Fibroblast of lung (primary cell): ENCODE measurements around the gene TM9SF4. TPM values are rescaled to one million over a fixed set of nuclear protein-coding genes. Genes with fewer than 3 reads are reported as not detected.

Source experiments
- DNase-seq, 2 donors: peaks; one replicate each; pipeline versions ENCODE4 v3.0.0 to v3.0.0-alpha.2; 2010; ENCODE audit warnings: low read depth in 2 of 2
- H2AFZ ChIP-seq: 2 replicates; pipeline ENCODE4 v1.5.1; 2012; ENCODE audit warnings: low read length, control low read depth, inconsistent platforms
- H3K27ac ChIP-seq: 2 replicates; pipeline ENCODE4 v1.5.1; 2011; ENCODE audit warnings: low read length, control low read depth; ENCODE audit not compliant: insufficient read depth
- H3K27me3 ChIP-seq: 2 replicates; pipeline ENCODE4 v1.5.1; 2011; ENCODE audit warnings: mild to moderate bottlenecking, low read length; ENCODE audit not compliant: control insufficient read depth, insufficient read depth
- H3K36me3 ChIP-seq: 2 replicates; pipeline ENCODE4 v1.5.1; 2011; ENCODE audit warnings: low read length; ENCODE audit not compliant: control insufficient read depth, insufficient read depth
- H3K4me1 ChIP-seq: 2 replicates; pipeline ENCODE4 v1.5.1; 2011; ENCODE audit warnings: low read length; ENCODE audit not compliant: control insufficient read depth, insufficient read depth; ENCODE audit errors: extremely low read depth
- H3K4me2 ChIP-seq: 2 replicates; pipeline ENCODE4 v1.5.1; 2011; ENCODE audit warnings: low read length, control low read depth; ENCODE audit not compliant: insufficient read depth; ENCODE audit errors: extremely low read depth
- H3K4me3 ChIP-seq, 4 experiments: fragments of 200-600 bp in 1 of 4; sonication (generic) in 1 of 4; replicated peaks in 1 of 4; 2 replicates each; pipeline ENCODE4 v1.5.1; 2011 to 2016; ENCODE audit warnings: low read length in 4 of 4, low read depth in 3 of 4, mild to moderate bottlenecking in 3 of 4, control low read depth in 2 of 4, inconsistent platforms in 1 of 4, mixed read lengths in 1 of 4; ENCODE audit not compliant: insufficient read depth in 1 of 4; ENCODE audit errors: control extremely low read depth in 1 of 4
- H3K79me2 ChIP-seq: 2 replicates; pipeline ENCODE4 v1.5.1; 2012; ENCODE audit warnings: mild to moderate bottlenecking, low read length, inconsistent platforms; ENCODE audit not compliant: control insufficient read depth, insufficient read depth
- H3K9ac ChIP-seq: 2 replicates; pipeline ENCODE4 v1.5.1; 2011; ENCODE audit warnings: mild to moderate bottlenecking, low read length, control low read depth; ENCODE audit not compliant: insufficient read depth
- H3K9me3 ChIP-seq: 2 replicates; pipeline ENCODE4 v1.5.1; 2012; ENCODE audit warnings: low read depth, low read length; ENCODE audit not compliant: control insufficient read depth, insufficient read depth
- H4K20me1 ChIP-seq: 2 replicates; pipeline ENCODE4 v1.5.1; 2011; ENCODE audit warnings: low read length; ENCODE audit not compliant: control insufficient read depth, insufficient read depth; ENCODE audit errors: extremely low read depth
- EZH2 ChIP-seq: IDR thresholded peaks from 2 replicates; pipeline ENCODE4 v1.5.1; 2012; ENCODE audit warnings: low read length, control low read depth, mild to moderate bottlenecking; ENCODE audit errors: missing control alignments
- polyA plus RNA-seq, 2 donors: library from polyadenylated mRNA; depleted of rRNA in 1 of 2; stranded (reverse) in 1 of 2; unstranded in 1 of 2; fragments of >200 nt; gene quantifications; 2 replicates each; pipeline ENCODE4 v1.2.1, GENCODE V29; 2011 to 2012; ENCODE audit warnings: missing spikeins in 1 of 2
- total RNA-seq: library from RNA; depleted of rRNA; stranded (reverse); fragments of >200 nt; gene quantifications from 2 replicates; pipeline ENCODE4 v1.2.1, GENCODE V29; 2014
- TF ChIP-seq, protein P1 (sequence below), 2 donors: IDR thresholded peaks in 1 of 2; conservative IDR thresholded peaks in 1 of 2; 1 replicate in 1 of 2; 2 replicates in 1 of 2; pipeline ENCODE4 v1.5.1; 2011 to 2012; ENCODE audit warnings: low read length in 2 of 2, control low read depth in 1 of 2, inconsistent platforms in 1 of 2, low read depth in 1 of 2, mild to moderate bottlenecking in 1 of 2

TM9SF4 gene
- total and polyA plus RNA-seq, 2 donors (not counting 1 experiment from before 2014, with no cell fraction given), result 33.5 to 71.3 TPM

DNA sequence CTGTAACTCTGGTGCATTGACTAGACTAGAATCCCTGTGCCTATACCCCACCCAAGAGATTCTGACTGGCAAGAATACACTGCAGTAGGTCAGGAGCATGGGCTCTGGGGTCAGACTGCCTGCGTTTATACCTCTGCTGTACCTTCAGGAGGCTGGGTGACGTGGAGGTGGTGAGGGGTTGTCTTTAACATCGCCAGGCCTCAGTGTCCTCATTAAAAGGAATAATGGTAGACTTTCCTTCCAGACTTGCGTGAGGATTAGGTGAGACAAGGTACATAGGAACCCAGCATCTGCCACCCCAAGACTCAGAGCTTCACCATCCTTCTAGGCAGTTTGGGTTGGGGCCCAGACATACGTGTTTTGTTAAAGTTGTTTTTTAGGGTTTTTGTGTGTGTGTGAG lies 44.3 kb downstream of the TM9SF4 start:
- H3K79me2 ChIP-seq, result no peaks in the 10 kb centered on the region
- no peak overlapping the region for H3K4me2 ChIP-seq
- H3K9me3 ChIP-seq, result no peaks in the 10 kb centered on the region
- no peak overlapping the region for H2AFZ ChIP-seq
- TF ChIP-seq EZH2, result no peak
- DNase-seq, result no peak
- peaks cover 5% of the 10 kb centered on the region for H3K4me1 ChIP-seq
- no peaks in the 10 kb centered on the region for H4K20me1 ChIP-seq
- no peaks in the 10 kb centered on the region for H3K27me3 ChIP-seq
- H3K9ac ChIP-seq, result no peak overlapping the region
- no peak overlapping the region for H3K4me3 ChIP-seq
- H3K36me3 ChIP-seq, result peaks cover 20% of the 10 kb centered on the region
- no peak overlapping the region for H3K27ac ChIP-seq

DNA sequence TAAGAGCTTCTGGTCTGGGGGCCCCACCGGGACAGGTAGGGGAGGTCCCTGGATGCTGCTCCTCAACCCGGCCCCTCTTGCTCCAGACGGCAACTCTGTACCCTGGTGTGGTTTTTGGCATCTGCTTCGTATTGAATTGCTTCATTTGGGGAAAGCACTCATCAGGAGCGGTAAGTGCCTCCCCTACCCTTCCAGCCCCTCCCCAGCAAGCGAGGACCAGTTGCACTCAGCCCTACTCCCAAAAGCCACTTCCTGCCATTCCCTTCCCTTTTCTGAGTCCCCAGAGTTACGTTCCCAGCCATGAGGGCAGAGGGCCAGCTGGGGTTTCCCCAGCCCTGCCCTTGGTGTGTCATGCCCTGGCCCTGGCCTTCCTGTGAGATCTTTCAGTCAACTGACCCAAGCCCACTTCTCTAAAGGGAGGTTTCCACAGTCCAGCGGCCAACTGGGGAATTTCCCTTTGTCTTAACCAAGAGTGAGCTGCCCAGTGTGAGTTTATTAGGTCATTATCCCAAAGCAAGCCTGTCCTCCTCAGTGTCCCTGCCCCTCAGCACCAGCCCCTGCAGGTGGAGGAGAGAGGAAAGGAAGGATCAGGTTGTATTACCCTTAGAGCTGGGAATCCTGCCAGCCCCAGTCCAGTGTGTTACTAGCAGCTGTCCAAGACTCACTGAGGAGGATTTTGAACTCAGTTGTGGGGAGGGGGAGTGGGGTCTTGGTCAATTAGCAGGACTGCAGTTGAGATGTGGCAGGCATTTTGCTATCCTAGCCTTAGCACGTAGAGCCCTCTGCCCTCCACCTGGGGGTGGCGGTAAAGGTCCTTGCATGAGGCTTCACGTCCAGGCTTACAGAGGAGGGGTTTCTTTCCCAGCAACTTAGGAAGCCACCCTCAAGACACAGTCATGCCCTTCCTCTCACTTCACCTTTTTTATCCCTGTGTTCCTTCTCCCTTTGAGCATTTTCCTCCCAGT lies 45.8 kb downstream of the TM9SF4 start:
- Histone ChIP-seq H3K9me3 (no peaks in the 10 kb centered on the region), H3K4me2 (no peak overlapping the region), H3K36me3 (peaks cover 20% of the 10 kb centered on the region), H3K9ac (no peak overlapping the region), H2AFZ (no peak overlapping the region), H3K79me2 (no peaks in the 10 kb centered on the region), H3K27ac (peak overlapping the region; percentile 54), H3K27me3 (no peaks in the 10 kb centered on the region), H3K4me1 (peaks cover 5% of the 10 kb centered on the region), H3K4me3 (no peak overlapping the region), H4K20me1 (no peaks in the 10 kb centered on the region)
- TF ChIP-seq, protein P1, sequence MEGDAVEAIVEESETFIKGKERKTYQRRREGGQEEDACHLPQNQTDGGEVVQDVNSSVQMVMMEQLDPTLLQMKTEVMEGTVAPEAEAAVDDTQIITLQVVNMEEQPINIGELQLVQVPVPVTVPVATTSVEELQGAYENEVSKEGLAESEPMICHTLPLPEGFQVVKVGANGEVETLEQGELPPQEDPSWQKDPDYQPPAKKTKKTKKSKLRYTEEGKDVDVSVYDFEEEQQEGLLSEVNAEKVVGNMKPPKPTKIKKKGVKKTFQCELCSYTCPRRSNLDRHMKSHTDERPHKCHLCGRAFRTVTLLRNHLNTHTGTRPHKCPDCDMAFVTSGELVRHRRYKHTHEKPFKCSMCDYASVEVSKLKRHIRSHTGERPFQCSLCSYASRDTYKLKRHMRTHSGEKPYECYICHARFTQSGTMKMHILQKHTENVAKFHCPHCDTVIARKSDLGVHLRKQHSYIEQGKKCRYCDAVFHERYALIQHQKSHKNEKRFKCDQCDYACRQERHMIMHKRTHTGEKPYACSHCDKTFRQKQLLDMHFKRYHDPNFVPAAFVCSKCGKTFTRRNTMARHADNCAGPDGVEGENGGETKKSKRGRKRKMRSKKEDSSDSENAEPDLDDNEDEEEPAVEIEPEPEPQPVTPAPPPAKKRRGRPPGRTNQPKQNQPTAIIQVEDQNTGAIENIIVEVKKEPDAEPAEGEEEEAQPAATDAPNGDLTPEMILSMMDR (conservative IDR thresholded peaks at IDR 0.05 in 1 of 2, IDR thresholded peaks at IDR 0.05 in 1 of 2; ENCODE audit: low read depth in 1 of 2, low read length in 2 of 2), result no peak
- no peak for TF ChIP-seq EZH2
- DNase-seq, result peak; percentile 75 to 81

DNA sequence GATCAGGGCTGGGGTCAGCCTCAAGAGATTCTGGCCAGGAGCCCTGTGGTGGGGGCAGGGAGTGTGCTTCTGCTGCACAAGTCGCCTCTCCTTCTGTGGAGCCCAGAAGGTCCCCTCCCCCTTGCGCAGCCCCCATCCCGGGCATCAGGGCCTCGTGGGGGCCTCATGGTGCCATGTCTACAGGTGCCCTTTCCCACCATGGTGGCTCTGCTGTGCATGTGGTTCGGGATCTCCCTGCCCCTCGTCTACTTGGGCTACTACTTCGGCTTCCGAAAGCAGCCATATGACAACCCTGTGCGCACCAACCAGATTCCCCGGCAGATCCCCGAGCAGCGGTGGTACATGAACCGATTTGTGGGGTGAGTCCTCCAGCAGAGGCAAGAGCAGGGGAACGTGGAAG lies 48.1 kb downstream of the TM9SF4 start:
- no peak overlapping the region for H3K4me2 ChIP-seq
- H3K27ac ChIP-seq, result no peak overlapping the region
- no peak for DNase-seq
- H3K9ac ChIP-seq, result no peak overlapping the region
- H3K36me3 ChIP-seq, result peaks cover 21% of the 10 kb centered on the region
- TF ChIP-seq, protein P1 (conservative IDR thresholded peaks at IDR 0.05 in 1 of 2, IDR thresholded peaks at IDR 0.05 in 1 of 2; ENCODE audit: low read depth in 1 of 2, low read length in 2 of 2), result no peak
- no peak for TF ChIP-seq EZH2
- H3K27me3 ChIP-seq, result no peaks in the 10 kb centered on the region
- H3K4me3 ChIP-seq, result no peak overlapping the region
- H4K20me1 ChIP-seq, result no peaks in the 10 kb centered on the region
- no peak overlapping the region for H2AFZ ChIP-seq
- H3K79me2 ChIP-seq, result no peaks in the 10 kb centered on the region
- H3K9me3 ChIP-seq, result no peaks in the 10 kb centered on the region
- peaks cover 5% of the 10 kb centered on the region for H3K4me1 ChIP-seq
